GM12873 (cell line): Measurements from ENCODE around the gene BTBD9.

Experiments used
- CTCF ChIP-seq: IDR thresholded peaks from 2 replicates; pipeline ENCODE4 v1.5.1; 2012; ENCODE audit warnings: low read depth, mild to moderate bottlenecking, moderate library complexity, low read length, control low read depth; ENCODE audit not compliant: insufficient read depth; ENCODE audit errors: missing control alignments

Gene BTBD9

GRCh38 chr6:38158762-38159350 is 480.9 kb downstream of the BTBD9 start:
- TF ChIP-seq CTCF, result no peak

- TF ChIP-seq CTCF, result no peak
Measured at GRCh38 chr6:38157905-38158304, 481.8 kb downstream of the BTBD9 start.

- TF ChIP-seq CTCF, result no peak
Measured at GRCh38 chr6:38156818-38157565, 482.7 kb downstream of the BTBD9 start.

GRCh38 chr6:38155621-38156204 is 484.0 kb downstream of the BTBD9 start:
- TF ChIP-seq CTCF, result no peak

- TF ChIP-seq CTCF, result no peak
Measured at GRCh38 chr6:38155144-38155543, 484.6 kb downstream of the BTBD9 start.

GRCh38 chr6:38154731-38155130 is 485.0 kb downstream of the BTBD9 start:
- no peak for TF ChIP-seq CTCF

GRCh38 chr6:38153798-38154345 is 485.9 kb downstream of the BTBD9 start:
- no peak for TF ChIP-seq CTCF
